ENCODE data around the gene PDZK1.
A peak's percentile ranks its signal among the peaks of the same experiment; 100 is the strongest.
"Not testable (repeated sequence)": the region's sequence is repeated elsewhere in the genome, so short reads cannot be mapped to it uniquely, and the experiment has no call there.

Gene PDZK1

DNA sequence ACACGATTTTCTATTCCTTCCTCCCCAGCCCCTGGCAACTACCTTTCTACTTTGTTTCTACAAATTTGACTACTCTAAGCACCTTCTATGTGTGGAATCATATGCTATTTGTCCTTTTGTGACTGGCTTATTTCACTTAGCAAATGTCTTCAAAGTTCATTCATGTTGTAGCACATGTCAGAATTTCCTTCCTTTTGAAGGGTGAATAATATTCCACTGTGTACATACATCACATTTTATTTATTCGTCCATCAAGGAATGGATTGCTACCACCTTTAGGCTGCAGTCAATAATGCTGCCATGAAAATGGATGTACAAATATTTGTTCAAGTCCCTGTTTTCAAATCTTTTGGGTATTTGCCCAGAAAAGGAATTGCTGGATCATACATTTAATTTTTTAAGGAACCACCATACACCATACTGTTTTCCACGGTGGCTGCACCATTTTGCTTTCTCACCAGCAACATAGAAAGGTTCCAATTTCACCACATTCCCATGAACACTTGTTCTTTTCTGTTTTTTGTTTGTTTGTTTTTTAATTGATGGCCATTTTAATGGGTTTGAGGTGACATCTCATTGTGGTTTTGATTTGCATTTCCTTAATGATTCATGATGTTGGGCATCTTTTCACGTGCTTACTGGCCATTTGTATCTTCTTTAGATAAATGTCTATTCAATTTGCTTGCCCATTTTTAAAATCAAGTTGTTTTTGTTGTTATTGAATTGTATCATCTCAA lies 3.3 kb upstream of the PDZK1 start:
- no peak for DNase-seq

DNA sequence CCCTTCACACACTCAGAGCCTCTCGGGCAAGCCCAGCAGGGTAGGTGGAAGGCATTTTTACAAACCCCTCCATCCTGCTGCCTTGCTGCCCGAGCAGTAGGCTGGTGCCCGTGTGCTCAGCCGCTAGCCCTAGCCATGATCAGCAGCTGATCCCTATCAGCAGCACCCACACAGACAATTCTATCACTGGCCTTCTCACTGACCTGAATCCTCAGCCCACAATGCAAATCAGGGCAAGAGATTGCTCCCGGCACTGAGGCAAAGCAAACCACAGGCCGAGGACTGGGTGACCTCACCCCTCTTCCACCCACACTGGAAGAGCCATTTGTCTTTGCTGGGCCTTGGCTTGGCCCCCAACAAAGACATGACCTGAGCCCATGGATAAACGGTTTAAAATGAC lies 895 bp upstream of the PDZK1 start:
- no peak for DNase-seq

- DNase-seq: no peak
Measured at GRCh38 chr1:145706086-145706664, 993 bp downstream of the PDZK1 start.

DNA sequence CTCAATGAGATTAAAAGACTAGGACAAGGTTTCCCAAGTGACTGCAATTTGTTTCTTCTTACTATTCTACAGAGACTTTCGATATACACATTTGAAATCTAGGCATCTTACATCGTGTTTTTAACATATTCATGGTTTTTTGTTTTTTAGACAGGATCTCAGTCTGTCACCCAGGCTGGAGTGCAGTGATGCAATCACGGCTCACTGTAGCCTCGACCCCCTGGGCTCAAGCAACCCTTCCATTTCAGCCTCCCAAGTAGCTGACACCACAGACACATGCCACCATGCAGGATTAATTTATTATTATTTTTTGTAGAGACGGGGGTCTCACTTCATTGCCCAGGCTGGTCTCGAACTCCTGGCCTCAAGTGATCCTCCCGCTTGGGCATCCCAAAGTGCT lies 1.5 kb downstream of the PDZK1 start:
- DNase-seq: no peak

- no peak for DNase-seq
Measured at GRCh38 chr1:145702826-145703225, 4.3 kb downstream of the PDZK1 start.

DNA sequence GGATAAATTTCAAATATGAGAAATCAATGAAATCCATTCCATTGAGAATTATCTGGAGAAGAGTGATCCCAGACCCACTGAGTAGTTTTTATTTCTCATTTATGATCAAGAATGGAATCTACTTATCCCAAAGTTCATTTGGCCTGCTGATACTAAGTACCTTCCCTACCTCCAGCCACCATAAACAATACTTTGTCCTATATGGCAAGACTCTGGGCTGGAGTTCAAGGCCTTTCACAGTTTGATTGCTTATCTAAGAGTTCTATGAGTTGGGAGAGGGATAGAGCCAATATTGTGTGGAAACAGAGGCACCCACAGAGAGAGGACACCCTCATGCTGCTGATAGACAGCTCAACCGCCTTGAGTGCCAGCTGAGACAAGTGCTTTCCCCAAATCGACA lies 5.1 kb downstream of the PDZK1 start:
- no peak for DNase-seq

DNA sequence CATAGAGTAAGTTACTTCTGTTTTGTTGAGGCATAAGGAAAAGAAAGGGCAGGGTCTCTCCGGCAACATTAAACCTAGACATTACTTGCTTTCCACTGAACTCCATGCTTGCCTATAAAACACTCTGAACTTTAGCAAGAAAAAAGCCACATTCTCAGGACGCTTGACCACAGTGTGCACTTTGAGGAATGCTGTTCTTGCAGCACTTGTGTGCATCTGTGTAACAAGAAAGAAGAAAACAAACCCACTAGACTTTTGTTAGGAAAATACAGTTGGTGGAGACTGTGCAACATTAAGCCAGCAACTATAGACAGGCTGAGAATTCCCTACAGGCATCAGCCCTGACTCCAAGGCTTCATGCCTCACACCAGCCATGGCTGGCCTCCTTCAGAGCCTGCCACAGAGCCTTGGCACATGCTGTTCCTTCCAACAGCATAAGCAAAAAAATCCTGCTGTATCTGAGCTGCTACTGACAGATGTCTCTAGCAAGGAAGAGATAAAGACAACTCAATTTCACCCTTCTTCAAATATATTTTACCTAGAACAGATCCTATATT lies 5.8 kb downstream of the PDZK1 start:
- DNase-seq: no peak

- no peak for DNase-seq
Measured at GRCh38 chr1:145696630-145696960, 10.6 kb downstream of the PDZK1 start.

- no peak for DNase-seq
Measured at GRCh38 chr1:145695821-145696629, 11.1 kb downstream of the PDZK1 start.

DNA sequence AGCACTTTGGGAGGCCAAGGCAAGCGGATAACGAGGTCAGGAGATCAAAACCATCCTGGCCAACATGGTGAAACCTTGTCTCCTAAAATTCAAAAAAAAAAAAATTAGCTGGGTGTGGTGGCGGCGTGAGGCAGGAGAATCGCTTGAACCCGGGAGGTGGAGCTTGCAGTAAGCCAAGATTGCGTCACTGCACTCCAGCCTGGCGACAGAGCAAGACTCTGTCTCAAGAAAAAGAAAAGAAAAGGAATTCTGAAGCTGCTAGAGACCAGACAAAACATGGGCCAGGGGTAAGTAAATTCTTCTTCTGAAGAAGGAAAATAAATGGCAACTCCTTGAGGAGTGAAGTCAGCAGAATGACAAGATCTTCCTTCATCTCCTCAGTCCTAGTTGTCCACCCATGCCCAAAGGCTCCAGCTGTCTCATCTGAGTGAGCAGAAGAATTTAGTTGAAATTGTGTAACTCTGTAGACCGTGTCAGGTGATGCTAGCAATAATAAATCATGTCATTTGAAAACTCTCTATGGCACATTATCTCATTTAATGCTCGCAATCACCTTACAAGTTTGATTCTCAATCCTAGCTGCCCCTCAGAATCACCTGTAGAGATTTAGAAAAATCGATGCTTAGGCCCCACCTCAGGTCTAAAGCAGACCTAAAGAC lies 14.3 kb downstream of the PDZK1 start:
- no peak for DNase-seq

- peak; percentile 76 for DNase-seq
Measured at GRCh38 chr1:145690587-145691558, 16.3 kb downstream of the PDZK1 start.

- DNase-seq: no peak
Measured at GRCh38 chr1:145689922-145690321, 17.2 kb downstream of the PDZK1 start.

- DNase-seq: no peak
Measured at GRCh38 chr1:145688924-145689323, 18.2 kb downstream of the PDZK1 start.

- no peak for DNase-seq
Measured at GRCh38 chr1:145688328-145688727, 18.8 kb downstream of the PDZK1 start.

DNA sequence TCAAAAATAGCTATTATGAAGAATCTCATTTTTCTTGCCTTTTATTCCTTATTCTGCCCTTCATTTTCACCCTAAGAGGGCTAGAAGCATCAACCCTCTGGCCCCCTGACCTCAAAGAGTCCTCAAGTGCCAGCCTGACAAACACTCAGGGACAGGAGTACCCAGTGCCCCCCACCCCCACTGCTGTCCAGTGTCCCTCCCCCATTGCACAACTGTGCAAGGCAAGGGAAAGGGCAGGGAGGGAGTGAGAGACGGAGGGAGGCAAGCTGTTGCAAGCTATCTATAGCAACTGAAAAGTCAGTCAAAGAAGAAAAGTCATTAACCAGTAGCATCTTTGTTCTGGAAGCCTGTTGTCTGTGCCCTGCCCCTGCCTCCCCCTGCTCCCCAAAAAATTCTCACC lies 21.1 kb downstream of the PDZK1 start:
- DNase-seq: not testable (repeated sequence)

GRCh38 chr1:145684858-145685257 lies 22.3 kb downstream of the PDZK1 start:
- not testable (repeated sequence) for DNase-seq

DNA sequence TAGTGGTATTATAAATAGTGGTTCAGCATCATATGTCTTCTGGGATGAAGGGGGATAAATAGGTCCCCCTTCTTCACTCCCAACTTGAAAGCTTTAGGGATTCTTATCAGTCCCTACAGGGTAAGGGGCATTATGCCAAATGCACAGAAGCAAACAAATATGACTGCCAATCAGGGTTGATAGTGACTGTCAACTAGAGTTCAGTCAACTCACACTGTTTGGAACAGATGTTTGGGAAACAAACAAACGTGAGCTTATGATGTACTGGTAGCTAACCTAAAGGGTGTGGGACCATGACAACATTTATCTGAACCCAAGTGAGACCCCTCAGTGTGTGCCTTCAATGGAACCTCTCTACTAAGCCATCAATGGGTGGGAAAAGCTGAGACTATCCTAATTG lies 34.0 kb downstream of the PDZK1 start:
- DNase-seq: not testable (repeated sequence)

DNA sequence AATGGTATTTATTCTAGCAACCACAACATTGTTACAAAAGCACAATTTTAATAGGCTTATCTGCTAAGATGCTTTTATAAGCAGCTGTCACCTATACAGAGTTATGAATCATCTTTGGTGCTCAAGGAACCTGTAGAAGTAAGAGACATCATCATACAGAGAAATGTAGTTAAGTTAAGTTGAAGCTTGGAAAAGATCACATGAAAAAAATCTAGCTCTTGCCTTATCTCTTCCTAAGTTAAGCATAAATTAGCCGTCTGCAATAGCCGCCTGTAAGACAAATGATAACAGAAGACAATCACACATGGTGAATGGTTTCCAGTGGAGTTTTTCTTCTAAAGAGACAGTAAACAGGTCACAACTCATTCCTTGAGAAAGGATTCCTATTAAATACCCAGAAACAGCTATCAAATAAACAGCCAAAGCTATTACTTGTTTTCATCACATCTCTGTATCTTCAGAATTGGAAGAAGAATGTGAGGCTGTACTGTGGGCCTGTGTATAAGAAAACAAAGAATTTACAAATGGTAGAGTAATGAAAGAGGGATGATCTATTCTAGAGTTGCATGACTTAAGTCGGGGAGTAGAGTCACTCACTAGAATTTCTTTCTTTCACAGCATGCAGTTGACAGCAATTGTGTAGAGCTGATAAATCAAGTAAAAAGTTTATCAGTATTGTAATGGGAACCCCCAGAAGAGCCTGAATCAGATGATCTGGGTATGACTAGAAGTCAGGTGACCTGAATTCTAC lies 36.0 kb downstream of the PDZK1 start:
- not testable (repeated sequence) for DNase-seq

DNA sequence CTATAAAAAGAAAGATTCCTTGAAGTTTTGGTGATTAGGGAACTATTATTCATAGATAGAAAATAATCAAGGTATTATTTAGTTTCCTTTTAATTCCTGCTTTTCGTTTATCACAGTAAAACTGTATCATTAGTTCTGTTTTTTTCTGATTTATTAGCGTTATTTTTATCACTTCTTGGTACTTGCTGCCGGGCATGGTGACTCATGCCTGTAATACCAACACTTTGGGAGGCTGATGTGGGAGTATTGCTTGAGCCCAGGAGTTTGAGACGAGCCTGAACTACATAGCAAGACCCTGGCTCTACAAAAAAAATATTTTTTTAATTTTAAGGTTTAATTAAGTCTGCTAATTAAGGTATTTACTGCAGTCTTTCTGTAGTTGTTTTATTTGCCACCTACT lies 42.2 kb downstream of the PDZK1 start:
- not testable (repeated sequence) for DNase-seq

DNA sequence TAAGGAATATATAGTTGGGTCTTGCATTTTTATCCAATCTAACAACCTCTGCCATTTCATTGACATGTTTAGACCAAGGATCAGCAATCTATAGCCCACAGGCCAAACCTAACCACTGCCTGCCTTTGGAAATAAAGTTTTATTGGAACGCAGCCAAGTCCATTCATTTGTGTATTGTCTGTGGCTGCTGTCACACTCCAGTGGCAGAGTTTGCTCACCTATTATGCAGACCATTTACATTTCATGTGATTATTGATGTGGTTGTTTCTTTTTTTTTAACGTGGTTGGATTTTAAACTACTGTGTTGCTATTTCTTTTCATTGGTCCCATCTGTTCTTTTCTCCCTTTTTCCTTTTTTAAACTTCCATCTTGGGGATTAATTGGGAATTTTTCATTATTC lies 44.7 kb downstream of the PDZK1 start:
- DNase-seq: not testable (repeated sequence)

DNA sequence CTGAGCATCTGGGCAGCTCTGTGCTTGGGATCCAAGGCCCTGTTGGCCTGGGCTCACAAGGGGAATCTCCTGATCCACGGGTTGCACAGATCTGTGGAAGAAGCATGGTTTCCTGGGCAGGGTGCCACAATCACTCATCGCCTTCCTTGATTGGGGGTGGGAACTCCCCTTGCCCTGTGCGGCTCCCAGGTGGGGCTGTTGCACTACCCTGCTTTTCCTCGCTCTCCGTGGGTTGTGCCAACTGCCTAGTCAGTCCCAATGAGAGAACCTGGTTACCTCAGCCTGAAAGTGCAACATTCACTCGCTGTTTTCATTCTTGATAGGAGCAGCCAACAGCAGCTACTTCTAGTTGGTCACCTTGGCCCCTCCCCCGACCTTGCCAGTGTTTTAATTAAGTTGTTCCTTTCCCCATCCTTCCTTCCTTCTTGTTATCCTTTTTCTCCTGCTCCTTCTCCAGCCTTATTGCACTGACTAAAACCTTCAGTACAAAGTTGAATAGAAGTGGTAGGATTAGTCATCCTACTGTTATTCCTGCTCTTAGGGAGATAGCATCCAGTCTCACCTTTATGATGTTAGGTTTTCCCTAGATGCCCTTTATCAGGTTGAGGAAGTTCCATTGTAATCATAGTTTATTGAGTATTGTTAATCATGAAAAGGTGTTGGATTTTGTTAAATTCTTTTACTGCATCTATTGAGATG lies 50.8 kb downstream of the PDZK1 start:
- DNase-seq: not testable (repeated sequence)

Measured in activated CD4-positive, alpha-beta T cell treated with anti-CD3 and anti-CD28 coated beads, Interleukin-2, Interleukin-6, amounts not matched to agents 100 ng/mL and 50 ng/mL, durations not matched to agents 16 hours and 8 hours (primary cell).